ENCODE results near the gene RIC1. TPM values are rescaled to one million over a fixed set of nuclear protein-coding genes. Genes with fewer than 3 reads are reported as not detected.
"Not testable (repeated sequence)": the region's sequence is repeated elsewhere in the genome, so short reads cannot be mapped to it uniquely, and the experiment has no call there.

RIC1 gene
- polyA plus RNA-seq, 5 donors, result 23.4 to 33.6 (median 31.2) TPM

GRCh38 chr9:5622016-5622415, 6.9 kb upstream of the RIC1 start:
- DNase-seq, result no peak

DNA sequence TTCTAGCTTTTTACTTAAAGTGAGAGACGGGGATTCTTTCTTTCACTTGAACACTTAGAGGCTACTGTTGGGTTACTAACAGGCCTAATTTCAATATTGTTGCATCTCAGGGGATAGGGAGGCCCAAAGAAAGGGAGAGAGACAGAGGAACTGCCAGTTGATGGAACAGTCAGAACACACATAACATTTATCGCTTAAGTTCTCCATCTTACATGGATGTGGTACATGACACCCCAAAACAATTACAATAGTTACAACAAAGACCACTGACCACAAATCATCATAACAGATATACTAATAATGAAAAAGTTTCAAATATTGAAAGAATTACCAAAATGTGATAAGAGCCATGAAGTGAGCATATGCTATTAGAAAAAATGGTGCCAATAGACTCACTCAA, 4.3 kb upstream of the RIC1 start:
- DNase-seq, result no peak

DNA sequence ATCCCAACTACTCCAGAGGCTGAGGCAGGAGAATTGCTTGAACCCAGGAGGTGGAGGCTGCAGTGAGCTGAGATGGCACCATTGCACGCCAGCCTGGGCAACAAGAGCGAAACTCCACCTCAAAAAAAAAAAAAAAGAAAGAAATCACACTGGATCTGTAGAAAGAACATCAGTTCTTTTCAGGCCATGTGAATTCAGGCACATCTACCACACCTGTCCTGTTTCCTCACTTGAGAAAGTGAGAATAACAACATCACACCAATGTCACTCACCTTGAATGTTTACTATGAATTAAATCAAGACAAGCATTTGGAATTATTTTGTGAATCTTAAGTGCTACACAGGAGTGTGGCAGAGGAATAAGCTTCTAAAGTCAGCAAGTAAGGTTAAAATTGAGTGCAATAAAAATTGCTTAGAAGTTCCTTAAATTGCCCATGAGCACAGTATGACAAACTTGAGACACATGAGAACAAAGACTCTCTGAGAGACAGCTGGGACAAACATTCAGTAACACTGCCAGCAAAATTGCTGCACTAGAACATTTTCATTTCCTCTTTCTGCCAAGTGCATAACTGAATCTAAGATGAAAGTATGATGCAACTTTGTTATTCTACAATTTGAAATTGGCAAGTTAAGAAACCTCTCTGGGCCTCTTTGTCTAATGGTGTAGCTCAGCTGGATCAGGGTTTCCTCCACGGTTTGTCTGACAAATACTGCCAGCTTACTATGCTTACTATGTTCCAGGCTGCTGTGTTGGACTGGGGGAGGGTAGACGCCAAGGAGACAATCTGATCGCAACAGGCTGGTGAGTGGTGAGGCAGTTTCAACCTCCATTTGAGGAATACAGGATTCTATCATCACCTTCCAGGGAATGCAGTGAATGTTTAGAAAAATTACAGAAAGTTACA, 1.9 kb upstream of the RIC1 start:
- DNase-seq, result peak; percentile 71 to 84

DNA sequence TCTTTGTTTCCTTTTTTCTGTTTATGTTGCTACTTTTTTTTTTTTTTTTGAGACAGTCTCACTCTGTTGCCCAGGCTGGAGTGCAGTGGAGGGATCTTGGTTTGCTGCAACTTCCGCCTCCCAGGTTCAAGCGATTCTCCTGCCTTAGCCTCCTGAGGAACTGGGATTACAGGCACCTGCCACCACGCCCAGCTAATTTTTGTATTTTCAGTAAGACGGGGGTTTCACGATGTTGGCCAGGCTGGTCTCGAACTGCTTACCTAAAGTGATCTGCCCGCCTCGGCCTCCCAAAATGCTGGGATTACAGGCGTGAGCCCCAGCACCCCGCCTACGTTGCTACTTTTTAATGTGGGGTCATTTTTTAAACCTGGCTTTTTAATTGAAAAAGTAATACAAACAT, 1.2 kb upstream of the RIC1 start:
- not testable (repeated sequence) for DNase-seq

DNA sequence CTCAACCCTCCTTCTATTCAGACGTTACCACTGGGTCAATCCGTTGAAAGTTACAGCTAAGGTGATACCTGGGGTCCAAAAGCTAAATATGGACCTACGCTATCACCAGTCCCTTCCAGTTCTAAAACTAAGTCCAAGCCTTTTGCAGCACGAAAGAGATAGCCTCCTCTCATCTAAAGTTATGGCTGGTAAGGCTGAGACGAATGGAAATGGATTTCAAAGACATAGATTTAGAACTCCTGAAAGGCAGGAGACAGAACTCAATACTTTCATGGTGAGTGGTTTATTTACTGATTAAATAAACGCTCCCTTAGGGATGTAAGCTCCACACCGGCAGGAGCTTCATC, 751 bp upstream of the RIC1 start:
- DNase-seq, result no peak

DNA sequence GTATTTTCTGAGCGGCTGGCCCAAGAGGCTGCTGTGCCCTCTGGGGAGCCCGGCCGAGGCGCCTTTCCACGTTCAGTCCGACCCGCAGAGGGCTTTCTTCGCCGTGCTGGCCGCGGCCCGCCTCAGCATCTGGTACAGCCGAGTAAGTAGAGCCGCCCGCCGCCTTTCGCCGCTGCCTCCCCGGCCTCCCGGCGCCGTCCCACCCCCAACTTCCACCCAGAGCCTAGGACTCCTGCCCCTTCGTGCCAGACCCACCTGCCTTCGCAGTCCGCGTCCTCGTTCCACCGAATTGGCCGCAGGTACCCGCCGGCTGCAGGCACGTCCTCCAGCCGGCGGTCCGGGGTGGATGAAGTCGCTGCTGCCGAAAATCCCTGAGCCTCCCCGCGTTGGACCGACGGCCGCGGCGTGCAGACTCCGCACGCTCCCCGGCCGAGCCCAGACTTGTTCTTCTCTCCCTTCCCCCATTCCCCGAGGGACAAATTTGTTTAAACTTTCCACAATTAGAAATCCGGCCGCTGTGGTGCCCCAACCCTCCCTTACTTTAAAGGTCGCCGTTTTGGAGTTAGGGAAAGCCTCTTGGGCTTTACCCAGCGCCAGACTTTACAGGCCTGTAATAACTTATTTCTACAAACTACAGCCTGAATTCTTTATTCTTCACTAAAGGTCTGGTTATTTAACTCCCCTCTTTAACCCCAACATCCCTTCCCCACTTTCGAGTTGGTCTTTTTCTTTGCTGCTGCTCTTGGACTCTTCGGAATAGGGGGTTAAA, 589 bp downstream of the RIC1 start:
- peak; percentile 42 to 48 for DNase-seq

GRCh38 chr9:5630081-5630507, 1.2 kb downstream of the RIC1 start:
- DNase-seq, result peak; percentile 38 to 42

DNA sequence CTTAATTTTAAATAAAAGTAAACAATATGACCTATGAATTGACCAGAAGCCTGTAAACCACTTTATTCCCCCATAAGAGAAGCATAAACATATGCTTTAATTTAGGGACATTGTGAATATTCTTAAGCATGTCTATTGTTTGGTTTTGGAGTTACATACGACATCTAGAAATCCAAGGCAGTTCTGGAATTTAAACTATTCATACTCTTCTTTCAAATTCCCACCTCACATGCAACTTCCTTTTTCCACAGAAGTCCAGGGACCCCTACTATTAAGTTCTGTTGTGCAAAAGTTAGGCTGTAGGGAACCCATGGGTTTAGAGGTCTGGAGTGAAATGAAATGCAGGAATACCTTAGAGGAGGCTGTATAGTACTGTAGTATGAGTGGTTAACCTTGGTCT, 2.1 kb downstream of the RIC1 start:
- no peak for DNase-seq

- DNase-seq, result no peak
These were observed 3.6 kb downstream of the RIC1 start for GRCh38 chr9:5632540-5632939.

GRCh38 chr9:5633243-5633642, 4.3 kb downstream of the RIC1 start:
- DNase-seq, result no peak

DNA sequence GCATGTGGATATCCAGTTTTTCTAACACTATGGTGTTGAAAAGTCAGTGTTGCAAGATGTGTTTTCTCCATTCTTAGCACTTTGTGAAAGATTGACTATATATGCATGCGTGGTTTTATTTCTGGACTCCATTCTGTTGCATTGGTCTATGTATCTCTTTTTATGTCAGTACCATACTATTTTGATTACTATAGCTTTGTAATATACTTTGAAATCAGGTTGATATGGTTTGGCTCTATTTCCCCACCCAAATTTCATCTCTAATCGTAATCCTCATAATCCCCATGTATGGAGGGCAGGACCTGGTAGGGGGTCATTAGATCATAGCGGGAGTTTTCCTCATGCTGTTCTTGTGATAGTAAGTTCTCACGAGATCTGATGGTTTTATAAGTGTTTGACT, 6.5 kb downstream of the RIC1 start:
- DNase-seq, result no peak

GRCh38 chr9:5639816-5640215, 10.9 kb downstream of the RIC1 start:
- no peak for DNase-seq

GRCh38 chr9:5642170-5642569, 13.3 kb downstream of the RIC1 start:
- DNase-seq, result no peak

DNA sequence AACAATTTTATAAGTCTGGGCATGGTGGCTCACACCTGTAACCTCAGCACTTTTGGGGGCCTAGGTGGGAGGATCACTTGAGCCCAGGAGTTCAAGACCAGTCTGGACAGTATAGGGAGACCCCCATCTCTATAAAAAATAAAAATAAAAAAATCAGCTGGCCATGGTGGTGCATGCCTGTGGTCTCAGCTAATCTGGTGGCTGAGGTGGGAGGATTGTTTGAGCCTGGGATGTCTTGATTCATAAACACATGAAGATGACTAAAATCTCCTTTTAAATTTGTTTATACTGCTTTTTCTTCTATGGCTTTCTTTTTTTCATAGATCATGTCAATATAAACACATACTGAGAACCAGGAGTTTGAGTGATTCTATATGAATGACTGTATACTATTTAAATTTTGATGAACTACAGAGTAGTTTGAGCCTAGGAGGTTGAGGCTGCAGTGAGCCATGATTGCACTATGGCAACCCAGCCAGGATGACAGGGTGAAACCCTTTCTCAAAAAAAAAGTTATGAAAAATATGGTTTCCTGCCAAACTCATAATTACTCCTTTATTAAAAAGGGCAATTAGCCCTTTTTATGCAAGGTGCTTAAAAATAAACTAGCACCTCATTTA, 14.2 kb downstream of the RIC1 start:
- DNase-seq, result no peak

GRCh38 chr9:5644501-5644900, 15.6 kb downstream of the RIC1 start:
- DNase-seq, result no peak

DNA sequence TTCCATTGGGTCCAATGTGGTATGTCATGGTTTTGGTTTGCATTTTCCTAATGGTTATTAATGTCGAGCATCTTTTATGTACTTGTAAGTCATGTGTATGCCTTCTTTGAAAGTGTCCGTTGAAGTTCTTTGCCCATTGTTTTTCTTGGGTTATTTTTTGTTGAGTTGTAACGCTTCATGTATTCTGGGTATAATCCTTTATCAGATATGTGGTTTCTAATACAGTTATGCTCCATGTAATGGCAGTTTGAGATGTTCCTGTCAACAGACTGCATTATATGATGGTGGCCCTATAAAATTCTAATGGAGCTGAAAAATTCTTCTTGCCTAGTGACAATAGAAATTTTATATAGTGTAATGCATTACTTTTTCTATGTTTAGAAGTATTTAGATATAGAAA, 17.2 kb downstream of the RIC1 start:
- no peak for DNase-seq

GRCh38 chr9:5650356-5651105, 21.6 kb downstream of the RIC1 start:
- DNase-seq, result no peak

DNA sequence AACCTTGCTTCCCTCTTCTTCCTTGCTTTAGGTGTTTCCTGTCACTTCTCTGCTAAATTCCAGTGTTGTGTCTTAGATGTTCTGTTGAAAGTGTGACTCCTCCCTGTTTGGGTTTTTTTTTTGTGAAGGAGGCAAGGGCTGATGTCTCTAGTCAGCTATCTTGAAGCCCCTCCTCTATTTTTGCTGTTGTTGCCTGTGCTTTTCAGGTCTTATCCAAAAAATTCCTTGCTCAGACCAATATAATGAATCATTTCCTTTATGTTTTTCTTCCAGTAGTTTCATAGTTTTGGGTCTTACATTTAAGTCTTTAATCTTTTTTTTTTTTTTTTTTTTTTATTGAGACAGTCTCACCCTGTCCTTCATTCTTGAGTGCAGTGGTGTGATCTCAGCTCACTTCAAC, 22.3 kb downstream of the RIC1 start:
- DNase-seq, result no peak

DNA sequence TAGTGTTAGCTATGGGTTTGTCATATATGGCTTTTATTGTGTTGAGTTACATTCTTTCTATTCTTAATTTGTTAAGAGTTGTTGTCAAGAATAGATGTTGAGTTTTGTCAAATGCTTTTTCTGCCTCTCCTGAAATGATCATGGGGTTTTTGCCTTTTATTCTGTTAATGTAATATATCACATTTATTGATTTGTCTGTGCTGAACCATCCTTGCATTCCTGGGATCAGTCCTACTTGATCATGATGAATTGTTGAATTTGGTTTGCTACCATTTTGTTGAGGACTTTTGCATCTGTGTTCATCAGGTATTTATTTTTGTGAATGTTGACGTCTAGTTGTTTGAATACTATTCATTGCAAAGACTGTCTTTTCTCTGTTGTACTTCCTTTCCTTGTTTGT, 23.9 kb downstream of the RIC1 start:
- DNase-seq, result no peak

DNA sequence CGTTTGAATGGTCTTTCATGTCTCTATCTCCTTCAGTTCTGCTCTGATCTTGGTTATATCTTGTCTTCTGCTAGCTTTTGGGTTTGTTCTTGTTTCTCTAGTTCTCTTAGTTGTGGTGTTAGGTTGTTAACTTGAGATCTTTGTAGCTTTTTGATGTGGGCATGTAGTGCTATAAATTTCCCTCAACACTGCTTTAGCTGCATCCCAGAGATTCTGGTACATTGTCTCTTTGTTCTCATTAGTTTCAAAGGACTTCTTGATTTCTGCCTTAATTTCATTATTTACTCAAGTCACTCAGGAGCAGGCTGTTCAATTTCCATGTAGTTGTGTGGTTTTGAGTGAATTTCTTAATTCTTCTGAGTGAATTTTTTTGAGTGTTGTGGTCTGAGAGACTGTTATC, 33.9 kb downstream of the RIC1 start:
- not testable (repeated sequence) for DNase-seq

DNA sequence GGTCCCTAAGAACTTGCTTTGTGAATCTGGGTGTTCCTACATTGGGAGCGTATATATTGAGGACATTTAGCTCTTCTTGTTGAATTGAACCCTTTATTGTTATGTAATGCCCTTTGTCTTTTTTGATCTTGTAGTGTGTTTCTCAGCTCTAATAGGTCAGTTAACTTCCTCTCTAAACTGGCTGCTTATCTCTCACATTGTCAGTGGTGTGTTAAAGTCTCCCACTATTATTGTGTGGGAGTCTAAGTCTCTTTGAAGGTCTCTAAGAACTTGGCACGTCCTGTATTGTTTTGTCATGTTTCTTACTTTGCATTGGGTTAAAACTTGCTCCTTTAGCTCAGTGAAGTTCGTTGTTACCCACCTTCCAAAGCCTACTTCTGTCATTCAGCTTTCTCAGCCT, 36.2 kb downstream of the RIC1 start:
- DNase-seq, result no peak

DNA sequence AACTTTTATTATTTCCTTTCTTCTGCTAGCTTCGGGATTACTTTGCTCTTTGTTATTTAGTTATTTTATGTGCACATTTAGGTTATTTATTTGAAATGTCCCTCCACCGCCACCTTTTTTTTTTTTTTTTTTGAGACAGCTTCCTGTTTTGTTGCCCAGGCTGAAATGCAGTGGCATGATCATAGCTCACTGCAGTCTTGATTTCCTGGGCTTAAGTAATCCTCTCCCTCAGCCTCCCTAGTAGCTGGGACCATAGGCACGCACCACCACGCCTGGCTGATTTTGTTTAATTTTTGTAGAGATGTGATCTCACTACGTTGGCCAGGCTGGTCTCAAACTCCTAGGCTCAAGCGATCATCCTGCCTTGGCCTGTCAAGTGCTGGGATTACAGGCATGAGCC, 38.5 kb downstream of the RIC1 start:
- DNase-seq, result no peak
